ENCODE data around the gene PBX2. TPM values are rescaled to one million over a fixed set of nuclear protein-coding genes. Genes with fewer than 3 reads are reported as not detected.

PBX2 gene
- total and polyA plus RNA-seq, 4 donors = 11.5 to 91.2 (median 65.0) TPM

- peaks cover 0 to 3% of the 10 kb centered on the region in 2 donors for H3K4me1 ChIP-seq (ENCODE audit: control insufficient read depth in 1 of 2, insufficient read depth in 2 of 2, low read length in 2 of 2)
- H3K4me3 ChIP-seq (ENCODE audit: low read length in 2 of 2) = peak overlapping the region; percentile 61 to 73
- peak; percentile 69 to 83 for DNase-seq
- peak overlapping the region; percentile 49 to 87 for H3K27ac ChIP-seq (ENCODE audit: low read depth in 1 of 2, low read length in 2 of 2)
- H3K9me3 ChIP-seq (ENCODE audit: control insufficient read depth, low read length) = no peaks in the 10 kb centered on the region
- 6 to 9% methylated on average over 35 of the region's 35 CpGs for WGBS, 2 donors
- intact Hi-C loops (cut with DNase I) = no loop called here
- H3K27me3 ChIP-seq (ENCODE audit: control insufficient read depth in 1 of 2, insufficient read depth in 2 of 2, low read length in 1 of 2) = no peaks in the 10 kb centered on the region
- peak; percentile 60 for ATAC-seq (ENCODE audit: low FRiP score)
- peaks cover 0 to 3% of the 10 kb centered on the region in 2 donors for H3K36me3 ChIP-seq (ENCODE audit: control insufficient read depth in 1 of 2, insufficient read depth in 2 of 2, low read length in 1 of 2)
Observed at GRCh38 chr6:32152769-32153563, 37.0 kb downstream of the PBX2 start.

GRCh38 chr6:32151863-32152768 is 37.9 kb downstream of the PBX2 start, which contains the start of gene PRRT1:
PRRT1 (minus strand) TSS chr6:32151939; CDS start chr6:32151827, 112 bp downstream.
- intact Hi-C loops (cut with DNase I) = no loop called here
- no peaks in the 10 kb centered on the region for H3K9me3 ChIP-seq (ENCODE audit: control insufficient read depth, low read length)
- no peaks in the 10 kb centered on the region for H3K27me3 ChIP-seq (ENCODE audit: control insufficient read depth in 1 of 2, insufficient read depth in 2 of 2, low read length in 1 of 2)
- no peaks in the 10 kb centered on the region for H3K36me3 ChIP-seq (ENCODE audit: control insufficient read depth in 1 of 2, insufficient read depth in 2 of 2, low read length in 1 of 2)
- H3K4me1 ChIP-seq (ENCODE audit: control insufficient read depth in 1 of 2, insufficient read depth in 2 of 2, low read length in 2 of 2) = peaks cover 0 to 3% of the 10 kb centered on the region in 2 donors
- DNase-seq = peak in 1 of 2 donors; percentile 49
- H3K27ac ChIP-seq (ENCODE audit: low read depth in 1 of 2, low read length in 2 of 2) = peak within 1 kb of the TSS in 1 of 2 donors; percentile 18
- H3K4me3 ChIP-seq (ENCODE audit: low read length in 2 of 2) = peak within 1 kb of the TSS; percentile 61 to 83
- ATAC-seq (ENCODE audit: low FRiP score) = no peak
- WGBS, 2 donors = 6 to 7% methylated on average over 12 to 20 of the region's 24 CpGs

GRCh38 chr6:32151181-32151862 is 38.7 kb downstream of the PBX2 start:
- intact Hi-C loops (cut with DNase I) = no loop called here
- Histone ChIP-seq H3K27ac (ENCODE audit: low read depth in 1 of 2, low read length in 2 of 2) (no peak overlapping the region), H3K4me3 (ENCODE audit: low read length in 2 of 2) (peak overlapping the region; percentile 61 to 83), H3K4me1 (ENCODE audit: control insufficient read depth in 1 of 2, insufficient read depth in 2 of 2, low read length in 2 of 2) (peaks cover 0 to 3% of the 10 kb centered on the region in 2 donors), H3K27me3 (ENCODE audit: control insufficient read depth in 1 of 2, insufficient read depth in 2 of 2, low read length in 1 of 2) (no peaks in the 10 kb centered on the region), H3K9me3 (ENCODE audit: control insufficient read depth, low read length) (no peaks in the 10 kb centered on the region), H3K36me3 (ENCODE audit: control insufficient read depth in 1 of 2, insufficient read depth in 2 of 2, low read length in 1 of 2) (no peaks in the 10 kb centered on the region)
- no peak for ATAC-seq (ENCODE audit: low FRiP score)
- WGBS, 2 donors = 15 to 17% methylated on average over 8 of the region's 8 CpGs
- DNase-seq = peak in 1 of 2 donors; percentile 22

- 50 to 55% methylated on average over 51 to 55 of the region's 55 CpGs for WGBS, 2 donors
- no peaks in the 10 kb centered on the region for H3K27me3 ChIP-seq (ENCODE audit: control insufficient read depth in 1 of 2, insufficient read depth in 2 of 2, low read length in 1 of 2)
- no peaks in the 10 kb centered on the region for H3K9me3 ChIP-seq (ENCODE audit: control insufficient read depth, low read length)
- ATAC-seq (ENCODE audit: low FRiP score) (no peak), DNase-seq (peak in 1 of 2 donors; percentile 35)
- no peak overlapping the region for H3K27ac ChIP-seq (ENCODE audit: low read depth in 1 of 2, low read length in 2 of 2)
- H3K4me3 ChIP-seq (ENCODE audit: low read length in 2 of 2) = no peak overlapping the region
- peaks cover 0 to 3% of the 10 kb centered on the region in 2 donors for H3K4me1 ChIP-seq (ENCODE audit: control insufficient read depth in 1 of 2, insufficient read depth in 2 of 2, low read length in 2 of 2)
- intact Hi-C loops (cut with DNase I) = no loop called here
- H3K36me3 ChIP-seq (ENCODE audit: control insufficient read depth in 1 of 2, insufficient read depth in 2 of 2, low read length in 1 of 2) = no peaks in the 10 kb centered on the region
Observed at GRCh38 chr6:32149932-32150870, 39.8 kb downstream of the PBX2 start.

GRCh38 chr6:32149092-32149755 is 40.8 kb downstream of the PBX2 start:
- WGBS, 2 donors = 75 to 80% methylated on average over 47 of the region's 47 CpGs
- no peak overlapping the region for H3K27ac ChIP-seq (ENCODE audit: low read depth in 1 of 2, low read length in 2 of 2)
- no peaks in the 10 kb centered on the region for H3K27me3 ChIP-seq (ENCODE audit: control insufficient read depth in 1 of 2, insufficient read depth in 2 of 2, low read length in 1 of 2)
- no peak overlapping the region for H3K4me3 ChIP-seq (ENCODE audit: low read length in 2 of 2)
- intact Hi-C loops (cut with DNase I) = no loop called here
- no peaks in the 10 kb centered on the region for H3K4me1 ChIP-seq (ENCODE audit: control insufficient read depth in 1 of 2, insufficient read depth in 2 of 2, low read length in 2 of 2)
- no peaks in the 10 kb centered on the region for H3K9me3 ChIP-seq (ENCODE audit: control insufficient read depth, low read length)
- ATAC-seq (ENCODE audit: low FRiP score) (no peak), DNase-seq (peak; percentile 33 to 73)
- H3K36me3 ChIP-seq (ENCODE audit: control insufficient read depth in 1 of 2, insufficient read depth in 2 of 2, low read length in 1 of 2) = no peaks in the 10 kb centered on the region

- no peaks in the 10 kb centered on the region for H3K36me3 ChIP-seq (ENCODE audit: control insufficient read depth in 1 of 2, insufficient read depth in 2 of 2, low read length in 1 of 2)
- H3K9me3 ChIP-seq (ENCODE audit: control insufficient read depth, low read length) = no peaks in the 10 kb centered on the region
- no peak overlapping the region for H3K27ac ChIP-seq (ENCODE audit: low read depth in 1 of 2, low read length in 2 of 2)
- H3K4me1 ChIP-seq (ENCODE audit: control insufficient read depth in 1 of 2, insufficient read depth in 2 of 2, low read length in 2 of 2) = no peaks in the 10 kb centered on the region
- DNase-seq (peak; percentile 82 to 89), ATAC-seq (ENCODE audit: low FRiP score) (no peak)
- H3K27me3 ChIP-seq (ENCODE audit: control insufficient read depth in 1 of 2, insufficient read depth in 2 of 2, low read length in 1 of 2) = no peaks in the 10 kb centered on the region
- no peak overlapping the region for H3K4me3 ChIP-seq (ENCODE audit: low read length in 2 of 2)
- WGBS, 2 donors = 61 to 63% methylated on average over 38 to 39 of the region's 39 CpGs
- intact Hi-C loops (cut with DNase I) = no loop called here
Observed at GRCh38 chr6:32148289-32149091, 41.5 kb downstream of the PBX2 start.

All from aorta (tissue), 5 donors.